ACC112 (cell line): Measurements from ENCODE around the gene CDC25B.

Experiments used
- H2AFZ ChIP-seq: fragments of 200-600 bp; sonication (generic); one replicate; pipeline ENCODE4 v1.6.0; 2017; ENCODE audit warnings: antibody characterized with exemption, low read length; ENCODE audit not compliant: unreplicated experiment
- H3K27ac ChIP-seq: fragments of 200-600 bp; sonication (generic); 2 replicates; pipeline ENCODE4 v1.5.1; 2014; ENCODE audit warnings: low read depth, mild to moderate bottlenecking, antibody characterized with exemption, low read length, moderate library complexity
- H3K27me3 ChIP-seq: fragments of 200-600 bp; sonication (generic); 2 replicates; pipeline ENCODE4 v1.6.1; 2014; ENCODE audit warnings: mild to moderate bottlenecking, antibody characterized with exemption, low read length, moderate library complexity, mixed read lengths; ENCODE audit not compliant: insufficient read depth
- H3K36me3 ChIP-seq: fragments of 200-600 bp; sonication (generic); 2 replicates; pipeline ENCODE4 v1.6.1; 2016; ENCODE audit warnings: mild to moderate bottlenecking, antibody characterized with exemption, low read length, moderate library complexity, mixed read lengths; ENCODE audit not compliant: insufficient read depth
- H3K4me1 ChIP-seq: fragments of 200-600 bp; sonication (generic); one replicate; pipeline ENCODE4 v1.6.1; 2016; ENCODE audit warnings: low read length, mixed read lengths; ENCODE audit not compliant: insufficient read depth, unreplicated experiment, control insufficient read depth
- H3K4me3 ChIP-seq: fragments of 200-600 bp; sonication (generic); 2 replicates; pipeline ENCODE4 v1.5.1; 2014; ENCODE audit warnings: mild to moderate bottlenecking, low read depth, low read length
- H3K79me2 ChIP-seq: fragments of 200-600 bp; sonication (generic); one replicate; pipeline ENCODE4 v1.6.0; 2016; ENCODE audit warnings: low read length; ENCODE audit not compliant: control insufficient read depth, unreplicated experiment, insufficient read depth

The CDC25B gene

GRCh38 chr20:3764659-3765058 lies 31.5 kb upstream of the CDC25B start:
- Histone ChIP-seq H3K79me2 (peaks cover 9% of the 10 kb centered on the region), H3K27ac (no peak overlapping the region), H2AFZ (no peak overlapping the region), H3K27me3 (no peaks in the 10 kb centered on the region), H3K4me1 (peaks cover 16% of the 10 kb centered on the region), H3K36me3 (no peaks in the 10 kb centered on the region), H3K4me3 (no peak overlapping the region)

- Histone ChIP-seq H2AFZ (no peak overlapping the region), H3K4me3 (no peak overlapping the region), H3K79me2 (peaks cover 9% of the 10 kb centered on the region), H3K4me1 (peaks cover 16% of the 10 kb centered on the region), H3K27ac (no peak overlapping the region), H3K36me3 (no peaks in the 10 kb centered on the region), H3K27me3 (no peaks in the 10 kb centered on the region)
Observed at GRCh38 chr20:3765171-3765882, 30.8 kb upstream of the CDC25B start.

- Histone ChIP-seq H3K36me3 (no peaks in the 10 kb centered on the region), H3K27ac (no peak overlapping the region), H3K79me2 (peaks cover 9% of the 10 kb centered on the region), H3K4me3 (peak overlapping the region; percentile 96), H3K27me3 (no peaks in the 10 kb centered on the region), H3K4me1 (peaks cover 16% of the 10 kb centered on the region), H2AFZ (peak overlapping the region; percentile 67)
Observed at GRCh38 chr20:3766422-3767109, 29.5 kb upstream of the CDC25B start.

GRCh38 chr20:3767110-3767426 lies 29.0 kb upstream of the CDC25B start:
- H3K27ac ChIP-seq, result no peak overlapping the region

GRCh38 chr20:3767427-3768341 lies 28.4 kb upstream of the CDC25B start, which contains the start of gene ADISSP:
TSS of gene ADISSP (minus strand) at chr20:3767753. CDS start at chr20:3760100, 7,653 bp downstream.
- peaks cover 16% of the 10 kb centered on the region for H3K4me1 ChIP-seq

More at GRCh38 chr20:3767110-3767426, 29.0 kb upstream of the CDC25B start:
- peaks cover 9% of the 10 kb centered on the region for H3K79me2 ChIP-seq
- H3K27me3 ChIP-seq, result no peaks in the 10 kb centered on the region
- peak overlapping the region; percentile 96 for H3K4me3 ChIP-seq
- H3K36me3 ChIP-seq, result no peaks in the 10 kb centered on the region
- peak overlapping the region; percentile 67 for H2AFZ ChIP-seq
- H3K4me1 ChIP-seq, result peaks cover 16% of the 10 kb centered on the region

GRCh38 chr20:3768342-3769130 lies 27.6 kb upstream of the CDC25B start:
- peaks cover 9% of the 10 kb centered on the region for H3K79me2 ChIP-seq
- peak overlapping the region; percentile 96 for H3K4me3 ChIP-seq
- peak overlapping the region; percentile 68 for H3K27ac ChIP-seq
- no peaks in the 10 kb centered on the region for H3K27me3 ChIP-seq
- peaks cover 16% of the 10 kb centered on the region for H3K4me1 ChIP-seq
- peak overlapping the region; percentile 80 for H2AFZ ChIP-seq
- H3K36me3 ChIP-seq, result no peaks in the 10 kb centered on the region

More at GRCh38 chr20:3767427-3768341, 28.4 kb upstream of the CDC25B start, which contains the start of gene ADISSP:
- peak within 1 kb of the TSS; percentile 80 for H2AFZ ChIP-seq
- H3K27me3 ChIP-seq, result no peaks in the 10 kb centered on the region
- peaks cover 9% of the 10 kb centered on the region for H3K79me2 ChIP-seq
- no peaks in the 10 kb centered on the region for H3K36me3 ChIP-seq
- peak within 1 kb of the TSS; percentile 96 for H3K4me3 ChIP-seq
- H3K27ac ChIP-seq, result peak within 1 kb of the TSS; percentile 68

GRCh38 chr20:3771552-3772058 lies 24.5 kb upstream of the CDC25B start:
- no peak overlapping the region for H3K27ac ChIP-seq
- no peak overlapping the region for H2AFZ ChIP-seq
- peaks cover 9% of the 10 kb centered on the region for H3K4me1 ChIP-seq
- H3K36me3 ChIP-seq, result no peaks in the 10 kb centered on the region
- no peaks in the 10 kb centered on the region for H3K27me3 ChIP-seq
- H3K79me2 ChIP-seq, result peaks cover 8% of the 10 kb centered on the region
- no peak overlapping the region for H3K4me3 ChIP-seq

- no peaks in the 10 kb centered on the region for H3K4me1 ChIP-seq
- no peaks in the 10 kb centered on the region for H3K79me2 ChIP-seq
- 0 out of 2 replicates have a peak, but pooled peaks cover 10% of the 10 kb centered on the region for H3K27me3 ChIP-seq
- H3K27ac ChIP-seq, result no peak overlapping the region
- no peak overlapping the region for H3K4me3 ChIP-seq
- no peaks in the 10 kb centered on the region for H3K36me3 ChIP-seq
- no peak overlapping the region for H2AFZ ChIP-seq
Observed at GRCh38 chr20:3775457-3776108, 20.5 kb upstream of the CDC25B start.

GRCh38 chr20:3777381-3777715 lies 18.8 kb upstream of the CDC25B start:
- no peaks in the 10 kb centered on the region for H3K36me3 ChIP-seq
- H3K27me3 ChIP-seq, result 0 out of 2 replicates have a peak, but pooled peaks cover 10% of the 10 kb centered on the region
- H3K4me1 ChIP-seq, result no peaks in the 10 kb centered on the region
- peak overlapping the region; percentile 85 for H2AFZ ChIP-seq
- no peak overlapping the region for H3K27ac ChIP-seq
- H3K4me3 ChIP-seq, result peak overlapping the region; percentile 80
- no peaks in the 10 kb centered on the region for H3K79me2 ChIP-seq
